H1 (cell line): ENCODE measurements around the gene GK2. TPM values are rescaled to one million over a fixed set of nuclear protein-coding genes. Genes with fewer than 3 reads are reported as not detected.

ENCODE experiments used
- CTCF ChIA-PET: fragments of 300-600 bp; sonication (Branson Sonifier 250); formaldehyde crosslinking; loops from one replicate; lab custom pipeline; 2021; ENCODE audit not compliant: partially characterized antibody; lab: Charles Lee
- POLR2A ChIA-PET: fragments of 300-600 bp; sonication (Branson Sonifier 250); formaldehyde crosslinking; loops from one replicate; lab custom pipeline; 2021; ENCODE audit warnings: inconsistent platforms; ENCODE audit not compliant: partially characterized antibody; lab: Charles Lee
- DNase-seq, 2 experiments: peaks; one replicate each; pipeline versions ENCODE4 v3.0.0 to v3.0.0-alpha.2; 2010 to 2022; ENCODE audit warnings: low spot score in 2 of 2, low read depth in 1 of 2, mixed read lengths in 1 of 2
- FAIRE-seq: peaks from 2 replicates; lab custom pipeline; 2011; peaks lifted over from hg19 to GRCh38; lab: Jason Lieb, UNC
- H2AFZ ChIP-seq: 2 replicates; pipeline ENCODE4 v1.8.1; 2012; ENCODE audit warnings: low read length, inconsistent platforms
- H2AK5ac ChIP-seq: 2 replicates; pipeline ENCODE4 v1.6.1; 2013; ENCODE audit warnings: low read depth, low read length
- H2BK120ac ChIP-seq: replicated peaks from 2 replicates; pipeline ENCODE3; 2013; ENCODE audit warnings: low read depth, low read length, inconsistent platforms
- H2BK12ac ChIP-seq: 2 replicates; pipeline ENCODE4 v1.6.1; 2013; ENCODE audit warnings: low read depth, low read length
- H2BK15ac ChIP-seq: 2 replicates; pipeline ENCODE4 v1.6.1; 2013; ENCODE audit warnings: low read length
- H2BK20ac ChIP-seq: 2 replicates; pipeline ENCODE4 v1.6.1; 2013; ENCODE audit warnings: low read length
- H2BK5ac ChIP-seq: 2 replicates; pipeline ENCODE4 v1.6.1; 2013; ENCODE audit warnings: low read depth, low read length
- H3K14ac ChIP-seq: 2 replicates; pipeline ENCODE4 v1.6.1; 2013; ENCODE audit warnings: inconsistent platforms; ENCODE audit not compliant: insufficient read length
- H3K18ac ChIP-seq: 2 replicates; pipeline ENCODE4 v1.6.1; 2013; ENCODE audit warnings: low read length; ENCODE audit errors: extremely low read depth
- H3K23ac ChIP-seq: 2 replicates; pipeline ENCODE4 v1.6.1; 2013; ENCODE audit warnings: inconsistent platforms; ENCODE audit not compliant: insufficient read length
- H3K23me2 ChIP-seq: 2 replicates; pipeline ENCODE4 v1.6.1; 2013; ENCODE audit warnings: low read depth, low read length
- H3K27ac ChIP-seq: 2 replicates; pipeline ENCODE4 v1.6.1; 2011; ENCODE audit warnings: low read depth, low read length, inconsistent platforms
- H3K27me3 ChIP-seq, 4 experiments: replicated peaks in 1 of 4; 1 replicate in 1 of 4; 2 replicates in 3 of 4; pipeline versions ENCODE4 v1.6.1 to v1.8.1; 2011 to 2013; ENCODE audit warnings: low read length in 3 of 4, mild to moderate bottlenecking in 3 of 4, inconsistent platforms in 2 of 4, mixed read lengths in 2 of 4, moderate library complexity in 1 of 4; ENCODE audit not compliant: control insufficient read depth in 3 of 4, insufficient read depth in 3 of 4; ENCODE audit errors: extremely low read depth in 1 of 4
- H3K36me3 ChIP-seq, 4 experiments: 2 replicates each; pipeline versions ENCODE4 v1.6.1 to v1.8.1; 2011 to 2013; ENCODE audit warnings: mild to moderate bottlenecking in 4 of 4, low read length in 3 of 4, moderate library complexity in 2 of 4, control low read depth in 1 of 4, inconsistent platforms in 1 of 4; ENCODE audit not compliant: insufficient read depth in 4 of 4, control insufficient read depth in 2 of 4
- H3K4ac ChIP-seq: replicated peaks from 2 replicates; pipeline ENCODE3; 2013; ENCODE audit warnings: low read length, low read depth, mixed read lengths, inconsistent platforms; ENCODE audit not compliant: insufficient read length
- H3K4me1 ChIP-seq, 4 experiments: replicated peaks in 1 of 4; 1 replicate in 1 of 4; 2 replicates in 3 of 4; pipeline versions ENCODE4 v1.6.1 to v1.8.1; 2011 to 2013; ENCODE audit warnings: low read length in 3 of 4, inconsistent platforms in 2 of 4, mixed read lengths in 1 of 4; ENCODE audit not compliant: insufficient read depth in 4 of 4, control insufficient read depth in 3 of 4
- H3K4me2 ChIP-seq, 2 experiments: 2 replicates each; pipeline versions ENCODE4 v1.6.1 to v1.8.1; 2011 to 2013; ENCODE audit warnings: low read depth in 2 of 2, low read length in 2 of 2, control low read depth in 1 of 2, inconsistent platforms in 1 of 2, mild to moderate bottlenecking in 1 of 2; ENCODE audit not compliant: insufficient read depth in 1 of 2
- H3K4me3 ChIP-seq, 4 experiments: fragments of 200-600, 300-600 bp in 1 of 4; sonication (generic), shearing (Covaris generic), sonication (Bioruptor Twin) in 1 of 4; 2 replicates each; pipeline versions ENCODE4 v1.5.1 to v1.8.1; 2011 to 2016; ENCODE audit warnings: low read length in 4 of 4, low read depth in 3 of 4, control low read depth in 2 of 4, inconsistent platforms in 2 of 4, mild to moderate bottlenecking in 2 of 4, mixed read lengths in 1 of 4, moderate library complexity in 1 of 4; ENCODE audit not compliant: insufficient read depth in 2 of 4; ENCODE audit errors: extremely low read depth in 1 of 4
- H3K56ac ChIP-seq: replicated peaks from 2 replicates; pipeline ENCODE3; 2013; ENCODE audit warnings: low read depth, mild to moderate bottlenecking, mixed read lengths, low read length, inconsistent platforms; ENCODE audit not compliant: insufficient read length
- H3K79me1 ChIP-seq: 2 replicates; pipeline ENCODE4 v1.6.1; 2013; ENCODE audit warnings: low read depth, low read length, control low read depth
- H3K79me2 ChIP-seq, 2 experiments: 2 replicates each; pipeline versions ENCODE4 v1.6.1 to v1.8.1; 2012 to 2013; ENCODE audit warnings: low read length in 2 of 2, mild to moderate bottlenecking in 2 of 2, inconsistent platforms in 1 of 2; ENCODE audit not compliant: insufficient read depth in 2 of 2, control insufficient read depth in 1 of 2
- H3K9ac ChIP-seq, 4 experiments: replicated peaks in 1 of 4; 1 replicate in 1 of 4; 2 replicates in 3 of 4; pipeline versions ENCODE4 v1.6.1 to v1.8.1; 2011 to 2013; ENCODE audit warnings: low read depth in 3 of 4, low read length in 3 of 4, control low read depth in 2 of 4, mild to moderate bottlenecking in 2 of 4, moderate library complexity in 2 of 4, inconsistent platforms in 1 of 4; ENCODE audit errors: extremely low read depth in 1 of 4
- H3K9me3 ChIP-seq, 2 experiments: 2 replicates each; pipeline versions ENCODE4 v1.6.1 to v1.8.1; 2012 to 2013; ENCODE audit warnings: mild to moderate bottlenecking in 2 of 2, moderate library complexity in 2 of 2, control low read depth in 1 of 2, inconsistent platforms in 1 of 2, low read depth in 1 of 2, low read length in 1 of 2, mixed read lengths in 1 of 2; ENCODE audit not compliant: insufficient read depth in 2 of 2
- H4K20me1 ChIP-seq, 2 experiments: replicated peaks in 1 of 2; 2 replicates each; pipeline versions ENCODE3 to v1.8.1; 2011 to 2013; ENCODE audit warnings: inconsistent platforms in 2 of 2, low read length in 2 of 2, mild to moderate bottlenecking in 1 of 2; ENCODE audit not compliant: insufficient read depth in 2 of 2, control insufficient read depth in 1 of 2
- H4K5ac ChIP-seq: 2 replicates; pipeline ENCODE4 v1.6.1; 2013; ENCODE audit warnings: low read length, low read depth, mixed read lengths, inconsistent platforms; ENCODE audit not compliant: insufficient read length
- H4K8ac ChIP-seq: 2 replicates; pipeline ENCODE4 v1.8.0; 2013; ENCODE audit warnings: mild to moderate bottlenecking, moderate library complexity, low read length, inconsistent platforms; ENCODE audit not compliant: insufficient read depth; ENCODE audit errors: extremely low read depth
- H4K91ac ChIP-seq: replicated peaks from 2 replicates; pipeline ENCODE3; 2013; ENCODE audit warnings: low read length, mixed read lengths, inconsistent platforms; ENCODE audit not compliant: insufficient read length
- EP300 ChIP-seq, 2 experiments: IDR thresholded peaks; 1 replicate in 1 of 2; 2 replicates in 1 of 2; pipeline ENCODE4 v1.6.1; 2011 to 2012; ENCODE audit warnings: low read depth in 2 of 2, low read length in 2 of 2, mild to moderate bottlenecking in 2 of 2, borderline replicate concordance in 1 of 2, inconsistent platforms in 1 of 2, moderate library complexity in 1 of 2
- GTF2F1 ChIP-seq: IDR thresholded peaks from 2 replicates; pipeline ENCODE4 v1.6.1; 2012; ENCODE audit warnings: low read depth, low read length, improper control_type of control experiment, borderline replicate concordance
- KDM4A ChIP-seq: IDR thresholded peaks from one replicate; pipeline ENCODE4 v1.7.1; 2012; ENCODE audit warnings: low read depth, mild to moderate bottlenecking, moderate library complexity, low read length, inconsistent platforms; ENCODE audit not compliant: severe bottlenecking
- RBBP5 ChIP-seq: IDR thresholded peaks from 2 replicates; pipeline ENCODE4 v1.7.1; 2012; ENCODE audit warnings: low read depth, mild to moderate bottlenecking, inconsistent platforms, low read length, moderate library complexity, borderline replicate concordance
- WGBS, 2 experiments: shearing (Covaris generic) in 1 of 2; methylation state at CpG; one replicate each; pipeline versions ENCODE4 v1.1.6 to v1.1.7; 2013 to 2015; ENCODE audit warnings: low lambda C conversion rate in 2 of 2, mixed read lengths in 2 of 2, inconsistent platforms in 1 of 2, low coverage in 1 of 2, missing lambda C conversion rate in 1 of 2; ENCODE audit not compliant: insufficient replicate concordance in 2 of 2, insufficient coverage in 1 of 2, insufficient read length in 1 of 2; ENCODE audit errors: extremely low coverage in 1 of 2, missing lambda C conversion rate in 1 of 2; 5-methylcytosine and 5-hydroxymethylcytosine counted together
- polyA plus RNA-seq, 7 experiments: library from polyadenylated mRNA; depleted of rRNA in 3 of 7; stranded (reverse) in 5 of 7; unstranded in 2 of 7; fragments of >200 nt in 5 of 7; fragments of 200-250 nt in 2 of 7; gene quantifications; 1 replicate in 5 of 7; 2 replicates in 1 of 7; 4 replicates in 1 of 7; pipeline versions ENCODE4 v1.2.1 to v1.2.3, GENCODE V29; 2011 to 2013; ENCODE audit warnings: missing spikeins in 2 of 7, mixed read lengths in 2 of 7
- total RNA-seq: library from RNA; stranded (reverse); fragmentation: NEBNext Ultra II Directional; extraction: Animal tissue kit (Norgen Biotek cat#: 25700); gene quantifications from 2 replicates; pipeline ENCODE4 v1.2.1, GENCODE V29; 2021

GK2 gene
- total and polyA plus RNA-seq, 2 of the 8 experiments (the other 6 are each of a cell fraction or from before 2014, with no cell fraction given): not detected

DNA sequence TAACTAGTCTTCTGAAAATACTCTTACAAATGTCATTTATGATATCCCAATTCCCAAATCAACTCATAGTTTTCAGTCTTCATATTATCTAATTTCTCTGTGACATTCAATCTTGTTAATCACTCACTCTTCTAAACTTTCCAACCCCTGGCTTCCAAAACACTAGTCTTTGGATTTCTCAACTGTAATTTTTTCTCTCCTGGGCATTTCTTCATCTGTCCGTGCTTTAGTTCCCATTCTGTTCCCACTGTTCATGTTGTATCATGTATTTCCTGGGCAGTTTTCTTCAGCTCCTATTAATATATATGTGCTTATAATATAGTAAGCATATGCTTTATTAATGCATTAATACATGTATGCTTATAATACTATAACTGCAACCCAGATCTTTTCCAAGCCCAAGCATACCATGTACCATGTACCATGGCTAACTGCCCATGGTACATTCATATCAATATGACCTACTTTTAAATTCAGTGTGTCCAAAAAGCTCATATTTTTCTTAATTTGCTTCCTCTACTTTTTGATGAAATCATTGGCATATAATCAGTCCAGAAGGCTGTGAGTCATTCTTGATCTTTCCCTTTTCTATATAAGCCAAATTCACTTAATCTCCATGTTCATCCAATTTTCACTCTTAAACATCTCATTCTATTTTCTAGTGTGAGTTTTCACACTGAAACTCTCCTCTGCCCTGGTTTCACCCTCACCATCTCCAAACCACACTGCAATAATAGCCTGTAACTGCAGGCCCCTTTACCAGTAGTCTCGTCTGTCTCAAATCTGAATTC lies 21.3 kb upstream of the GK2 start:
- H3K18ac ChIP-seq: no peak overlapping the region
- H3K4me3 ChIP-seq: no peak overlapping the region
- no peak overlapping the region for H2BK20ac ChIP-seq
- H2AK5ac ChIP-seq: no peak overlapping the region
- no peak overlapping the region for H2BK120ac ChIP-seq
- H2BK5ac ChIP-seq: no peak overlapping the region
- H3K14ac ChIP-seq: no peak overlapping the region
- no peak overlapping the region for H2BK15ac ChIP-seq
- H3K9ac ChIP-seq: no peak overlapping the region
- no peak overlapping the region for H3K4me2 ChIP-seq
- H3K27me3 ChIP-seq: no peaks in the 10 kb centered on the region
- no peak overlapping the region for H4K8ac ChIP-seq
- no peak overlapping the region for H4K91ac ChIP-seq
- no peak overlapping the region for H2AFZ ChIP-seq
- no peaks in the 10 kb centered on the region for H3K79me2 ChIP-seq
- POLR2A ChIA-PET: no interaction called here
- FAIRE-seq (no peak), DNase-seq (no peak)
- H4K20me1 ChIP-seq: no peaks in the 10 kb centered on the region
- 81% methylated on average over 2 of the region's 2 CpGs; no CpG with 5 or more reads in 1 of the 2 experiments for WGBS, 2 experiments
- no peaks in the 10 kb centered on the region for H3K9me3 ChIP-seq
- no peak overlapping the region for H3K4ac ChIP-seq
- CTCF ChIA-PET: no interaction called here
- H4K5ac ChIP-seq: no peak overlapping the region
- no peaks in the 10 kb centered on the region for H3K79me1 ChIP-seq
- H3K36me3 ChIP-seq: no peaks in the 10 kb centered on the region
- H3K23ac ChIP-seq: no peak overlapping the region
- H3K27ac ChIP-seq: no peak overlapping the region
- H3K56ac ChIP-seq: no peak overlapping the region
- H2BK12ac ChIP-seq: no peak overlapping the region
- TF ChIP-seq GTF2F1: no peak
- no peak for TF ChIP-seq KDM4A
- no peak for TF ChIP-seq RBBP5
- no peak for TF ChIP-seq EP300 (IDR thresholded peaks at IDR 0.05; ENCODE audit: borderline replicate concordance in 1 of 2, low read depth in 2 of 2, low read length in 2 of 2)
- no peaks in the 10 kb centered on the region for H3K23me2 ChIP-seq
- H3K4me1 ChIP-seq: no peaks in the 10 kb centered on the region
